ENCODE results near the gene NEURL1.

GRCh38 chr10:103613616-103614015 is 120.1 kb downstream of the NEURL1 start:
- TF ChIP-seq GATA2 (IDR thresholded peaks at IDR 0.05; ENCODE audit: low read depth, low read length) (no peak), GATA3 (IDR thresholded peaks at IDR 0.05; ENCODE audit: low read depth, low read length) (no peak)

Data from SH-SY5Y (cell line).